Stomach (tissue), 9 donors: Measurements from ENCODE around the gene BID. TPM values are rescaled to one million over a fixed set of nuclear protein-coding genes. Genes with fewer than 3 reads are reported as not detected.

Experiments used
- DNase-seq, 2 donors: peaks; one replicate each; pipeline versions ENCODE4 v3.0.0 to v3.0.0-alpha.2; 2013 to 2019
- H3K27ac ChIP-seq, 5 donors: fragments of 200-600 bp in 4 of 5; sonication (generic) in 4 of 5; one replicate each; pipeline ENCODE4 v1.5.1; 2013 to 2019; ENCODE audit warnings: mild to moderate bottlenecking in 1 of 5, moderate library complexity in 1 of 5
- H3K27me3 ChIP-seq, 3 donors: fragments of 200-600 bp; sonication (generic); one replicate each; pipeline ENCODE4 v1.5.1; 2017 to 2019; ENCODE audit warnings: mixed run types in 1 of 3
- H3K36me3 ChIP-seq, 4 donors: fragments of 200-600 bp; sonication (generic); 1 replicate in 3 of 4; 2 replicates in 1 of 4; pipeline ENCODE4 v1.5.1; 2016 to 2019
- H3K4me1 ChIP-seq, 4 donors: fragments of 200-600 bp; sonication (generic); one replicate each; pipeline ENCODE4 v1.5.1; 2016 to 2019
- H3K4me3 ChIP-seq, 4 donors: fragments of 200-600 bp; sonication (generic) in 3 of 4; one replicate each; pipeline ENCODE4 v1.5.1; 2016 to 2019; ENCODE audit warnings: mild to moderate bottlenecking in 1 of 4
- H3K9me3 ChIP-seq, 4 donors: fragments of 200-600 bp; sonication (generic); one replicate each; pipeline ENCODE4 v1.5.1; 2016 to 2019
- CTCF ChIP-seq, 7 experiments: fragments of 450-650 bp in 4 of 7; fragments of 200-600 bp in 3 of 7; sonication (generic) in 3 of 7; IDR thresholded peaks; one replicate each; pipeline ENCODE4 v1.5.1; 2016 to 2019; ENCODE audit warnings: antibody characterized with exemption in 7 of 7, control low read depth in 2 of 7, mild to moderate bottlenecking in 1 of 7
- EP300 ChIP-seq: sonication (generic); formaldehyde crosslinking; IDR thresholded peaks from one replicate; pipeline ENCODE4 v1.6.1; 2017; ENCODE audit warnings: antibody characterized with exemption
- POLR2A ChIP-seq, 4 donors: fragments of 450-650 bp; IDR thresholded peaks; one replicate each; pipeline ENCODE4 v1.6.1; 2016; ENCODE audit warnings: antibody characterized with exemption in 4 of 4, control low read depth in 2 of 4, mild to moderate bottlenecking in 1 of 4, moderate library complexity in 1 of 4
- POLR2AphosphoS5 ChIP-seq, 3 donors: sonication (generic); formaldehyde crosslinking; IDR thresholded peaks; one replicate each; pipeline ENCODE4 v1.6.1; 2016; ENCODE audit warnings: antibody characterized with exemption in 3 of 3
- WGBS, 5 donors: extraction: QIAGEN DNeasy Blood & Tissue Kit in 3 of 5; methylation state at CpG; one replicate each; pipeline versions ENCODE4 v1.1.5 to v1.1.7; 2013 to 2018; 5-methylcytosine and 5-hydroxymethylcytosine counted together
- intact Hi-C: fragments of 100-400 bp; cut with DNase I; formaldehyde crosslinking; loops from one replicate; pipeline ENCODE4 v1.15.1; 2023; ENCODE audit warnings: low total_unique reads
- polyA plus RNA-seq, 3 donors: library from polyadenylated mRNA; stranded (reverse); fragments of 200-250 nt; gene quantifications; one replicate each; pipeline ENCODE4 v1.2.3, GENCODE V29; 2013
- total RNA-seq, 5 donors: library from RNA; depleted of rRNA; stranded (reverse); fragments of >200 nt; gene quantifications; one replicate each; pipeline versions ENCODE4 v1.1.0 to v1.2.3, GENCODE V29; 2014 to 2016
- donor health status: healthy with polysubstance abuse.
- donor health status: Bipolar disorder and iron deficiency.
- donor health status: healthy.

Gene BID
- total and polyA plus RNA-seq, 8 donors: 1.2 to 50.9 (median 19.7) TPM

- TF ChIP-seq CTCF (IDR thresholded peaks at IDR 0.05): no peak
- TF ChIP-seq EP300: no peak
- no peak for TF ChIP-seq POLR2AphosphoS5 (IDR thresholded peaks at IDR 0.05)
- TF ChIP-seq POLR2A (IDR thresholded peaks at IDR 0.05): no peak
- H3K27ac ChIP-seq: no peak overlapping the region
- H3K9me3 ChIP-seq: no peaks in the 10 kb centered on the region
- peaks cover 3 to 23% (median 7%) of the 10 kb centered on the region in 4 donors for H3K4me1 ChIP-seq
- intact Hi-C loops: no loop called here
- DNase-seq: no peak
- H3K27me3 ChIP-seq: no peaks in the 10 kb centered on the region
- 93 to 97% (median 95%) methylated on average over 18 to 20 of the region's 20 CpGs for WGBS, 5 donors
- H3K4me3 ChIP-seq: no peak overlapping the region
- H3K36me3 ChIP-seq: peaks cover 29 to 60% (median 56%) of the 10 kb centered on the region in 4 donors
Measured at GRCh38 chr22:17803609-17804270, 29.5 kb upstream of the BID start.

GRCh38 chr22:17802822-17803221, 28.6 kb upstream of the BID start:
- intact Hi-C loops: no loop called here
- Histone ChIP-seq H3K27ac (no peak overlapping the region), H3K4me3 (no peak overlapping the region), H3K27me3 (no peaks in the 10 kb centered on the region), H3K36me3 (peaks cover 25 to 53% (median 48%) of the 10 kb centered on the region in 4 donors), H3K9me3 (no peaks in the 10 kb centered on the region), H3K4me1 (peaks cover 2 to 16% (median 3%) of the 10 kb centered on the region in 4 donors)
- WGBS, 5 donors: 77 to 89% (median 88%) methylated on average over 2 of the region's 2 CpGs
- no peak for TF ChIP-seq POLR2AphosphoS5 (IDR thresholded peaks at IDR 0.05)
- TF ChIP-seq POLR2A (IDR thresholded peaks at IDR 0.05): no peak
- no peak for TF ChIP-seq EP300
- no peak for TF ChIP-seq CTCF (IDR thresholded peaks at IDR 0.05)
- no peak for DNase-seq

- Histone ChIP-seq H3K4me3 (no peak overlapping the region), H3K27ac (no peak overlapping the region), H3K4me1 (peaks cover 0 to 12% (median 2%) of the 10 kb centered on the region in 4 donors), H3K9me3 (no peaks in the 10 kb centered on the region), H3K36me3 (peaks cover 24 to 53% (median 46%) of the 10 kb centered on the region in 4 donors), H3K27me3 (no peaks in the 10 kb centered on the region)
- WGBS, 5 donors: 89 to 94% (median 90%) methylated on average over 10 of the region's 10 CpGs
- DNase-seq: no peak
- intact Hi-C loops: no loop called here
- TF ChIP-seq POLR2A (IDR thresholded peaks at IDR 0.05) (no peak), EP300 (no peak), POLR2AphosphoS5 (IDR thresholded peaks at IDR 0.05) (no peak), CTCF (IDR thresholded peaks at IDR 0.05) (no peak)
Measured at GRCh38 chr22:17802411-17802810, 28.1 kb upstream of the BID start.

- peaks cover 0 to 7% (median 3%) of the 10 kb centered on the region in 4 donors for H3K4me1 ChIP-seq
- WGBS, 5 donors: 79 to 90% (median 88%) methylated on average over 13 to 23 of the region's 23 CpGs
- H3K4me3 ChIP-seq: no peak overlapping the region
- peak in 1 of 2 donors; percentile 45 for DNase-seq
- intact Hi-C loops: no loop called here
- peaks cover 0 to 41% (median 29%) of the 10 kb centered on the region in 4 donors for H3K36me3 ChIP-seq
- no peak overlapping the region for H3K27ac ChIP-seq
- H3K27me3 ChIP-seq: no peaks in the 10 kb centered on the region
- no peaks in the 10 kb centered on the region for H3K9me3 ChIP-seq
- TF ChIP-seq CTCF (IDR thresholded peaks at IDR 0.05) (no peak), EP300 (no peak), POLR2AphosphoS5 (IDR thresholded peaks at IDR 0.05) (no peak)
Measured at GRCh38 chr22:17797721-17798559, 23.7 kb upstream of the BID start.
